Kidney glomerular epithelial cell (primary cell): ENCODE data around the gene DYNC1H1.

ENCODE experiments used
- DNase-seq: peaks from one replicate; lab custom pipeline; 2025; lab: John Stamatoyannopoulos, UW

DYNC1H1 gene

GRCh38 chr14:101964297-101965180 lies at the start of gene DYNC1H1:
TSS of gene DYNC1H1 (plus strand) at chr14:101964573. CDS start at chr14:101964692, 119 bp downstream.
- peak; percentile 74 for DNase-seq

DNA sequence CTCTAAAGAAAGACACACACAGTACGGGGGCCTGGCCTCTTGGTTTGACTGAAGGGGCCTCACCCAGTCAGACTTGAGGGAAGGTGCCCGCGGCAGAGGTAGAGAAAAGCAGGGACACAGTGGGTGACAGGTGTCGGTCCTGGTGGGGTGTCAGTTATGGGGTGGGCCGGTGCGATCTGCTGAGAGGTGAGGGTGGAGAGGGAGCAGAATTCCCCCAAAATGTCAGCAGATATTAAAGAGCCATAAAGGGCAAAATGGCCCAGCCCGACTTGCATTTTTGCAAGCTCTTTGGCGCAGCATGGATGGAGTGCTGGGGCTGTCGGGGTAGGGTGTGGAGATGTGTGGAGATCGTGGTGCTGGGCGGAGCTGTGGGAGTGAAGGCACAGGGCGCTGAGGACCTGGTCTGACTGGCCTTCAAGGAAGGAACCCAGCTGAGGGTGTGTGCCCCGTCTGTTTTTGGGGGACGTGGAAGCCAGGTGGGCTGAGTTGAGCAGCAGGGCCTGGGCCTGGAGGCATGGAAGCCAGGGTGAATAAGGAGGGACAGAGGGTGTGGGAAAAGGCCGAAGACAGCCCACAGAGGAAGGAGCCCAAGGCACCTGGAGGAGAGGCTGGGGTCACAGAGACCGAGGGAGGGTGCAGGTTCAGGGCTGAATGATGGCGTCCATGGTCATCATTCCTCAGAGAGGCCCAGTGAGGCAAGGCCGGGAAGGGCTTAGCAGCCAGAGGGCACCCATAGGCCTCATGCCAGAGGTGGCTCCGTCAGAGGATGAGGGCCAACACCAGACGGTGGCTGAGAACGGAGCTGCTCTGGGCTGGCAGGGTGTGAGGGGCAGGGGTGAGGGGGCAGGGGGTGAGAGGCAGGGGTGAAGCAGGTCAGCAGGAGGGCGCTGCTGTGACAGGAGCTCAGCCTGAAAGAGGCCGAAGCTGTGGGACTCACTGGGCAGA lies 48.2 kb upstream of the DYNC1H1 start:
- no peak for DNase-seq

GRCh38 chr14:101916816-101917412 lies 47.5 kb upstream of the DYNC1H1 start:
- no peak for DNase-seq

GRCh38 chr14:101917413-101918017 lies 46.9 kb upstream of the DYNC1H1 start:
- DNase-seq: no peak

- DNase-seq: no peak
These were observed 46.0 kb upstream of the DYNC1H1 start for GRCh38 chr14:101918065-101918989.

DNA sequence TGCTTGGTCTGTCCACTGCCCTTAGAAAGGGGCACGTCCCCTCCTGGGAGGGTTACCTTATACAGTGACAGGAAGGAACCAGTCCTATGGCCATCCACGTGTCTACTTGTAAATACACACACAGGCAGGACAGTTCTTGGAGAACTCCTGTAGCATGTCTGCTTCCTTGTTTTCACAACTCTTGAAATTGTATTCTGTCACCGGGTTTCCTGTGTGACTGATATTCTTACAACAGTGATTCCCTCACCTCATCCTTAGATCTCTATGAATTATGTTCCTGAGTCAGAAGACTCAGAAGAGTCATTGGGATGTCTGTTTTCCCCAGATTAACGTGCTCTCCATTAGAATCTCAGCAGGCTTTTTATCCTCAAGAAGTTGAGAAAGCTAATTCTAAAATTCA lies 44.1 kb upstream of the DYNC1H1 start:
- no peak for DNase-seq

GRCh38 chr14:101922866-101923265 lies 41.5 kb upstream of the DYNC1H1 start:
- no peak for DNase-seq

DNA sequence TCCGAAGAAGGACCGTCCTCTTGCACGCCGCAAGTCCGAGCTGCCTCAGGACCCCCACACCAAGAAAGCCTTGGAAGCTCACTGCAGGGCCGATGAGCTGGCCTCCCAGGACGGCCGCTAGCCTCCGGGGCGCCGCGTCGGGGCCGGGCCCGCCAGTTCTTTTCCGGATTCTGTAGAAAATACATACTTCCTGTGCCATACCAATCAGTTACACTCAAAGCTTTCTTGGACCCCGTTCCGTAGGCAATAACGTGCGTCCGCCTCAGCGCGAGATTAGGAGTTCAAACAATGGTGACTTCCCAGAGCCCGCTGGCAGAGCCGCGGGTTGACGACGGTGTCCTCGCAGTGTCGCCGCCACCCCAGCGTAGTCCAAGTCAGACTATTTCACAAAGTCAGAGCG lies 39.2 kb upstream of the DYNC1H1 start:
- no peak for DNase-seq

DNA sequence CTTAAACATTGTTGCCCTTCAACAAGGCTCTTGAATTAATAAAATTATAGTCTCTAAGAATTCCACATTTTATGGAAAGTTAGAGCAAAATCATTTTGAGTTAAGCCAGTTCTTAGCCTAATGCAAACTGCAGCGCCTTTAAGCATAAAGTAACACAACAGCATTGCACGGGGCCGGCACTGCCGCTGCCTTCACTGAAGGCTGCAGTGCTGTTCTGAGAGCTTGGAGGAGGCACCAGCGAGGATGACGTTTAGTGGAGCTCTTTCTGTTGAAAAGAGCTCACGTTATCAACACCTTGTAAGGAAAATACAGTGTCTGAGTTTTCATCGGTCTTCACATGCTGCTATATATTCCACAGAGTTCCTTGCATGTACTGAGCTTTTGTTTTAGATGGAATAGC lies 38.3 kb upstream of the DYNC1H1 start:
- DNase-seq: no peak

GRCh38 chr14:101926620-101927019 lies 37.8 kb upstream of the DYNC1H1 start:
- DNase-seq: no peak

DNA sequence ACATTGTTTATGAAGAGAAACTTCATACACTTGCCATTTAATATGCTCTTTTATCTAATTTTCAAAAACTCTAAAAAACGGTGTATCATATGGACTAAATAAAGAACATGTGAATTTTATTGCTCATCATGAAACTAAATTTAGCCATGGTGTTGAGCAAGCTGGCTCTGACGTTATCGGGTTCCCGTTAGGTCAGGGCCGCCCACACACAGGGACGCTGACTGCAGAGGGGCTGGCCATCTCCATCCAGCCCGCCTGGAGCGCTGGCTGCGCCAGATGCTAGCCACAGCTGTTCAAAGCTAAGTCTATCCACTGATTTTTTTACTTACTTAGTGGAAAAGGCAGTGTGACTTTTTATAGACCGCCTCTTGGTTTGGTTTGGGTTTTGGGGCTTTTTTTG lies 36.5 kb upstream of the DYNC1H1 start:
- DNase-seq: no peak

- DNase-seq: no peak
These were observed 35.9 kb upstream of the DYNC1H1 start for GRCh38 chr14:101928415-101928841.

GRCh38 chr14:101929096-101929495 lies 35.3 kb upstream of the DYNC1H1 start:
- DNase-seq: no peak

- DNase-seq: no peak
These were observed 34.4 kb upstream of the DYNC1H1 start for GRCh38 chr14:101929946-101930345.

DNA sequence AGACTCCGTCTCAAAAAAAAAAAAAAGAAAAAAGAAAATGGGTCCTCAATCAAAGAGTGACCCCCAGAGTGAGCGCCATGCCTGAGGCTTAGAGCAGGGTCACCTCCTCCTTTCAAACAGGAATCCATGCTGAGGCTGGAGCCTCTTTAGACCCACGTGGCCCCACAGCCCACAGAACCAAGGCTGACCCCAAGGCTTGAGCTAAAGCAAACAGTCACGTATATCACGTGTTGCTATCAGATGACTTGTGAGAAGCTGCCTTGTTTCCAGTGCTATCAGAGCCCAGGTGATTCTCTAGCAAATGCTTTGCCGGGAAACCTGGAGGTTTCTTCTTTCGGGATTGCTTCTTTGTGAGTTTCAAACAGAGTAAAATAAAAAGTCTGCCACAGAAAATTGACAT lies 31.7 kb upstream of the DYNC1H1 start:
- DNase-seq: no peak

GRCh38 chr14:101933209-101933608 lies 31.2 kb upstream of the DYNC1H1 start:
- no peak for DNase-seq

DNA sequence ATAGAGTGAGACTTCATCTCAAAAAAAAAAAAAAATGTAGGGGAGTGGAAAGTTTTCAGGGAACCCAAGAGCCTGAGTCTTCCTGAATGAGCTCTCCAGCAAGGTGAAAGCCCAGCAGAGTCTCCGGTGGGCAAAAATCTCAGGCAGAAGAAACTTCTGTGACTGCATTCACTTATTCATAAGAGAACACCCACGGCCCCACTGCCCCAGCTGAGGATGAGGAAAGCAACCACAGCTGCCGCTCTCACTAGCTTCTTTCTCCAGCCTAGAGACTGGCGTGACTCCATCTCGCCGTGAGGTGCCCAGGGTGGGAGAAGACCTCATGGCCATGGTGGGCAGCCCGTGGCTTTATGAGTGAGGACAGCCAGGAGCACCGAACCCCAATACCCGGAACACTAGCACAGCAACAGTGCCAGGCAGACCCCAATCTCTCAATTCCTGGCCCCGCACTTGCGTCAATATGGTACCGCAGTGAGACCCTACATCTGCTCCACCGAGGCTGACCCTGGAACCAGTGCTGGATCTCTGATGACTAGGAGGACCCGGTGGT lies 29.7 kb upstream of the DYNC1H1 start:
- no peak for DNase-seq

DNA sequence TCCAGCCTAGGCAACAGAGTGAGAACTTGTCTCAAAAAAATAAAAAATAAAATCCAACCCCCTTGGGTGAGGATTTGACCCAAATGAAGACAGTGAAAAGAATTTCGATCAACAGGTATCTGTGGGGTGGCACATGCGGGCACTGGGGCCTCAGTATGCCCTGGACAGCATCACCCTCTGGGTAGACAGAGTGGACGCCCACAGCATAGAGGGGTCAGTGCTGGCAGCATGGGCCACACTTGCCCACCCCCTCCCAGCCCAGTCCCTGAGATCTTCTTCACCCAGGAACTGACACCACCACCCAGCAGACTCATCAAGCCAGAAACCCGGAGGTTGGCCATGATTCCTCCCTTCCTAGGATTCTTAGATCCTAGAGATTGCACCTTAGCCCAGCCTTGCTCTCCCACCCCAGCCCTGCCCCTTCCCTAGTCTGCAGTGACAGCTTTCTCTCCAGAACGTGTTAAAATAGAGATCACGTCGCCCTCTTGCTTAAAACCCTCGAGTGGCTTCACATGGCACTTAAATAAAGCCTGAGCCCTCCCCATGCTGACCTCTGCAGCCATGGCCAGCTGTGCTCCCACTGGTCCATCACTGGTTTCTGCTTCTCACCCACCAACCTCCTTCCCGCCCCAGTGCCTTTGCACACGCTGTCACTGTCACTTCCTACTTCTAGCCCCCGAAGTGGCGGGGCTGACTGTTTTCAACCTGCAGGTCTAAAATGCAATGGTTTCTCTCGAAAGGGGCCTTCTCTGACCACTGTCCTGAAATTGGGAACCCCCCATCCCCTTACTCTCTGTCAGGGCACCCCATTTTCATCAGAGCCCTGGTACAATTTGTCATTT lies 26.2 kb upstream of the DYNC1H1 start:
- DNase-seq: no peak

GRCh38 chr14:101939646-101940170 lies 24.7 kb upstream of the DYNC1H1 start:
- no peak for DNase-seq
